NCI-H748 (cell line): ENCODE measurements around the gene GAMT.

ENCODE experiments used
- DNase-seq: peaks from one replicate; lab custom pipeline; 2025; ENCODE audit not compliant: unreplicated experiment; lab: John Stamatoyannopoulos, UW

GAMT gene

DNA sequence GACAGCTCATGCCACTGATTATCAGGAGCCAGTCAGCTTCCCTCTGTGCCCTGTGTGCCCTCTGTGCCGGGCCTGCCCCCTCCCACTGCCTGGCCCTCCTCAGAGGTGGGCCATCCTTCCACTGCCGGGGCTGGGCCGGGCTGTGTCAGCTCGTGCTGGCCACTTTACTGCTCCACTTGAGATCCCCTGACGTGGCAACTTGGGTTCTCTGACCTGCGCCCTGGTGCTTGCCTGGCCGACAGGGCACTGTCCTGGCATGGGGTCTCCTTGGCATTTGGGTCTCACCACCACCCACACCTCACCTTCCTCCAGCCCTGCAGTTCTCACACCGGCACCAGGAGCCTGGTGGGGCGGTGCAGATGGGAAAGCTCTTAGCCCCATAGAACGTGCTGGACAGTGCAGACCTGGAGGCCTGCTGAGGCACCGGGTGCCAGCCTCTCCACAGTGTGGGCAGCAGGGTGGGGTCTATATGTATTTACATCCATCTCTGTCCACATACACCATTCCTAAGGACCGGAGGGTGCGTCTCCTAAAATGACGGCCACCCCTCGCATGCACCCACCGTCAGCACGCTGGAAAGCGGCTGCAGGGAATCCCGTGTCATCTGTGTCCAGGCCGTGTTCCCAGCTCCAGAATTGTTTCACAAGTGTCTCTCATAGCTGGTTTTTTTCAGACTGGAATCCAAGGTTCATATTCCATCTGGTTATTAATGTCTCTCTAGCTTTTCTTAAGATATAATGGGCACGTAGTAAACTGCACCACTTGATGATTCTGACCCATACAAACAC is 17.8 kb upstream of the GAMT start:
- no peak for DNase-seq

DNA sequence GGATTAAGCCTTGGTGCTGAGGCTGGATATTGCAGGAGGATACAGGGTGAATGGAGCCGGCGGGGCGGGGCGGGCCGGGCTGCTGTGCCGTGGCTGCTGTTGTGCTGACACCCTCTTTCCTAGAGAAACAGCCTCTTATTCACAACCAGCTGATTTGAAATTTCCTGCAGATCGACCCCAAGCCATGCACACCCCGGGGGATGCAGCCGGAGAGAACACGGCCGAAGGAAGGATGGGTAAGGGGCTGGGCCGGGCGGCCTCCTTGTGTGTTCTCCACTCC is 17.1 kb upstream of the GAMT start:
- no peak for DNase-seq

DNA sequence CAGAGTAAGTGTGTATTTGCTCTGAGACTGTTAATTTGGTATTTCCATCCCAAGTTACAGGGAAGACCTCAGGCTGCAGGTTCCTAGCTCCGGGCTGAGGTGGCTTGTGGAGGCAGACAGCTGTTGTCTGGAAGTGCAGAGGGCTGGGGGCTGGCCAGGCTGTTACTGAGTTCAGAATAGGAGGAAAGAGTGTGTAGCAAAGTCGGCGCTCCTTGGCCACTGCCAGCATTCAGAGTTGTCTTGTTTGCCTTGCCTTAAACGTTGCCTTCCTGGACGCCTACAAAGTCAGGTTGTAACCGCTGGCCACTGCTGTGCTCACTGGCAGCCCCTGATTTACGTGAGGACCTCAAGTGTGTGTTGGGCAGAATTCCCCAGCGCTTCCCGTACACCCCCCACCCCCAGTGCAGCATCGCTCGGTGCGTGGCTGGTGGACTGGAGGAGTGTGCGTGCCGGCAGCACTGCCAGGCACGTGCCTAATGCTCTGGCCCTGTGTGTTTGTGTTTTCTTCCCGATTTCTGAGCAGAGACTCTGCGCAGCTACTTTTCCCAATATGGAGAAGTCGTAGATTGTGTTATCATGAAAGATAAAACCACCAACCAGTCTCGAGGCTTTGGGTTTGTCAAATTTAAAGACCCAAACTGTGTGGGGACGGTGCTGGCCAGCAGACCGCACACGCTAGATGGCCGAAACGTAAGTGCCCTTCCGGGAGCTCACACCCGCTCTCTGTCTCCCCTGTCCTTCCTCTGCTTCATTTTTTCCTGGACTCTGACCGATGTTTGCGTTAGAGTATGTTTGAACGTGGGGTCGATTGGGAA is 16.5 kb upstream of the GAMT start:
- no peak for DNase-seq

DNA sequence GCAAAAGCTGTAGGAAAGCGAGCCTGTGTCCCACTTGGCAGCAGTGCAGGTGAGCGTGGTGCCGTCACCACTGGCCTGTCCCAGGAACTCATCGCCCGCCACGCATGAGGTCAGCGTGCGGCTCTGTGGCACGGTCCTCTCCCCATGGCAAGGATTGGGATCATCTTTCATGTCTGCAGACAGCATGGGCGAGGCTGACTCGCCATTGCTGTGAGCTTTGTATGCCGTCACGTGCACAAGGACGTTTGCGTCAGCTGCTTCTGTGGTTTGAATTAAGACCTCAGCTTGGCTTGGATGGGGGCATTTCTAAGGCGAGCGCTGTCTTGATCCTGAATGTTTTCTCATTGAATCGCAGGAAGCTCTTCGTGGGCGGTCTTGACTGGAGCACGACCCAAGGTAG is 15.8 kb upstream of the GAMT start:
- DNase-seq = no peak

DNA sequence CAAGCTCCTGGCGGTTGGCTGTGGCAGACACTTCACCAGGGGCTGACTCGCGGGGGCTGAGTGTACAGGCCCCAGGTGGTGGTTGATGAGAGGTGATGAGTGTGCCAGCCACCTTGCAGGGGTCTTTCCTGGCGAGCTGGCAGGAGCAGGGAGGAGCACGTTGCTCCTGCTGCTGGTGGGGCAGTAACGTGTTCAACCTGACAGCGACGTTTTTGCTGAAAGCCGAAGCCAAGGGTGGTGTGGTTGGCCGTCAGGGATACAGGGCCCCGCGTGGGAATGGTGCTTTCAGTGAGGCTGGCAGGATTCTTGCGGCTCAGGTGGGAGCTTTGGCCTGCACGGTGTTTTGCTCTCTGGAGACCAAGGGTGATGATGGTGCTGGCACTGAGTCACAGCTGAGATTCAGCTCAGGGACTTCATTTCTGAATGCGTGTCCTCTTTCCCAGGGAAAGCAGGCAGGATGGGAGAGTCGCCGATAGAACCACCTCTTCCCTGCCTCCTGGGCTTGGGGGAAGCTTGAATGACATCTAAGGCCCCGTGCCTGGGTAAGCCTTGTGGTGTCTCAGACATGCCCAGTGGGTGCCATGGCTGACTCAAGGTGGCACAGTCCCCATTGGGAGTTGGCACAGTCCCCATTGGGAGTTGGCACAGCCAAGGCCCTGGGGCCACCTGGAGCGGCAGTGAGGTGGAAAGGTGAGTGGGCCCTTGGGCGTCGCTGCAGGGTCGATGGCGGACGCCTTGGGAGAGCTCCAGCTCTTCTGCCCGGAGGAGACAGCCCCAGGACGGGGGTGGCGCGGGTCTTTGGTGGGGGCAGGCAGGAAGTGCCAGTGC is 14.9 kb upstream of the GAMT start:
- DNase-seq = no peak

DNA sequence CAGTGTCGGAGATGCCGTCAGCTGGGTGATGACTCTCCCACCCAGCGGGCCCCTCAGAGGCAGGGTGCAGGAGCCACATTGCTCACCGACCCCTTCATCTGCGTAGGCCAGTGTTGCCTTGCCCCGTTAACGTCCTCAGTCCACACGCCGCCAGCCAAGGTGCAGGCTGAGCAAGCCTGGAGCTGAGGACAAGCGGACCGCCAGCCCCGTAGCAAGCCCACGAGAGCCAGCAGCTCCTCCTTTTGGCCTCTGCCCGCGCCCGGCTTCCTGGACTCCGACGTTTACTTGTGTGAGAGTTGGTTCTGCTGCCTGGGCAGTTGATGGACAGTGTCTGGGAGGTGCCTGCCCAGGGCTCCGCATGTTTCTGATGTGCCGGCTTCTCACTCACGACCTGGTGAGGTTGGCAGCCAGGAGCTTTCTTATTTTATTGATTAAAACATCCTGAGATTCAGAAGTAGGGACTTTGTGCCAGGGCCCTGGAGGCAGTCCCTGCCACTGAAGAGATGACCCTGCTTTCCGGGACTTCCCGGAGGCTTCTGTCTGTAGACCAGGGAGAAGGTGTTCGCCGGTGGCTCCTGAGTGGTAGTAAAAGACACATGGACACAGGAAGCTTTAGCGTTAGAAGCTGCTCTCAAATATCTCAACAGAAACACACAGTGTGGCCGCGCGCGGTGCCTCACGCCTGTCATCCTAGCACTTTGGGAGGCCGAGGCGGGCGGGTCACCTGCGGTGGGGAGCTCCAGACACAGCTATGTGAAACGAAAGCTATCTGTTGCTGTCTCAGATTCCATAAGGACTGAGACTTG is 11.9 kb upstream of the GAMT start:
- DNase-seq = no peak

DNA sequence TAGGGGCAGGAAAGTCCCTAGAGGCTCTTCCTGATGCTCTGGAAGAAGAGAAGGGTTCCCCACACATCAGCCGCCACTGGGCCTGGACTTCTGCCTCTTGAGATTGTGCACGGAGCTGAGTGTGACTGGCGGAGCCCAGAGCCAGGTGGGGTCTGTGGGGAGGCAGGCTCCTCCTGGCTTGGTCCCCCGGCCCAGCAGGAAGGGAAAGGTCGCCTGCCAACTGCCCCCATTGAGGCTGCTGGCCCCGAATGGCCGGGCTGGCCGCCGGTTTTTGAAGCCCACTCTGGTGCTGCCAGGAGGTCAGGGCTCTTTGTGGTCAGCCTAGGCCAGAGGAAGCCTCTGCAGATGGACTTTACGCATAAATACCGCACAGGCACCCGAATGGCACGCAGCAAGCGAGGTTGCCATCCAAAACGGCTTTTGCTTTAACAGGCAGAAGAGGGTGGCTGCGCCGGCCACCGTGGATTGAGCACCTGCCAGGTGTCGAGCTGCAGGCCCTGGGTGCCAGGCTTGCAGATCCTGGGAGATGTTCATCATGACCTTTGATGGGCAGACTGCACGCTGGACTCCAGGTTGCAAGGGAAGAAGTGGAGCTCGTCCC is 11.1 kb upstream of the GAMT start:
- no peak for DNase-seq

DNA sequence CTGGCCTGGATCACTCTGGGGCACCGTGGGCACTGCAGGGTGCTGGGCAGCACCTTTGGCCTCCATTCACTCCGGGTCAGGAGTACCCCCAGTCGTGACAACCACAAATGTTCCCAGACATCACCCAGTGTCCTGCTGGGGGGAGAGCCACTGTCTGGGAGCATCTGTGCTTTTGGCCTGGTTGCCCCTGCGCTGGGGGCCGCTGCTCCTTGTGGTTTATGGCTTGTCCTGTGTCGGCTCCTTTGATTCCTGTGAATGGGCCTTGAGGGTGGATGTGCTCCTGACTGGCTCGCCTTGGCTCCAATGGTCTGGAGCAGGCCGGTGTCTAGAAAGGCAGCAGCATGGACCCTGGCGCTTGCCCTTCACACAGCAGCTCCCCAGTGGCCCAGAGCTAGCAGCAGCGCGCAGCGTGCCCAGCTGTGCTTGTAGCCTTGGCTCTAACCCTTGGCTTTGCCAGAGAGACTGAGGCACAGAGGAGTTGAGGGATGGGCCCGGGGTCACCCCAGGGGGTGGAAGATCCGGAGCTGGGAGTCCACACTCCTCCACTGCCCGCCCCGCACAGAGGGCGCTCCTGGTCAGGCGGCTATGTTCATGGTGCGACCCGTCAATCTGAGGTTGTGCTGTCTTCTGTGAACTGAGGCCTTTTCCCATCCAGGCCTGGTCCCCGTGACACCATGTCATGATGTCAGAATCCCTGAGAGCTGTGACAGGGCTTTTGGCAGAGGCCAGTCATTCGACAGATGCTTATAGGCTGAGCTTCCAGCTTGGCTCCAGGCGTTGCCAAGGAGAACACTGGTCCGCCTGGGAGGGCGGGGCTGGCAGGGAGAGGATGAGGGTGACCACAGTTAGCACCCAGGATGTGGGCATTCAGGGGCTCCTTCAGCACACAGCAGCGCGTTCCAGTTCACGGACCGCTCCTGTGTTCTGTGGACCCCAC is 10.2 kb upstream of the GAMT start:
- DNase-seq = no peak

DNA sequence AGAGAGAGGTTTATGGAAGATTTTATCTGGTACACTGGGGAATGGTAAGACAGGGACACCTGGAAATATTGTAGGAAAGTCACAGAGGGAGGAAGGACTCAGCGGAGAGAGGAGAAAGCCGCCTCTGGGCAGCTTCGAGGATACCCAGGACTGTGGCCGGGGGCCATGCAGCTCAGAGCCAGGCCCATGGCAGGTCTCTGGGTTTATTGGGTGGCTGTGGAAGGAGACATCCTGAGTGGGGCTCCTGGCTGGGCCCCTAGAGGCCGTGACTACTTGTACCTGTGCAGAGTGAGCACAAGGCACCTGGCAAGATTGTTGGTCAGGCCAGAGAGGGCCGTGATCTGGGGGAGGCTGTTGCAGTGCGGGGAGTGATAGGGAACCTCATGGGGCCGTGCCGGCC is 9.4 kb upstream of the GAMT start:
- no peak for DNase-seq

DNA sequence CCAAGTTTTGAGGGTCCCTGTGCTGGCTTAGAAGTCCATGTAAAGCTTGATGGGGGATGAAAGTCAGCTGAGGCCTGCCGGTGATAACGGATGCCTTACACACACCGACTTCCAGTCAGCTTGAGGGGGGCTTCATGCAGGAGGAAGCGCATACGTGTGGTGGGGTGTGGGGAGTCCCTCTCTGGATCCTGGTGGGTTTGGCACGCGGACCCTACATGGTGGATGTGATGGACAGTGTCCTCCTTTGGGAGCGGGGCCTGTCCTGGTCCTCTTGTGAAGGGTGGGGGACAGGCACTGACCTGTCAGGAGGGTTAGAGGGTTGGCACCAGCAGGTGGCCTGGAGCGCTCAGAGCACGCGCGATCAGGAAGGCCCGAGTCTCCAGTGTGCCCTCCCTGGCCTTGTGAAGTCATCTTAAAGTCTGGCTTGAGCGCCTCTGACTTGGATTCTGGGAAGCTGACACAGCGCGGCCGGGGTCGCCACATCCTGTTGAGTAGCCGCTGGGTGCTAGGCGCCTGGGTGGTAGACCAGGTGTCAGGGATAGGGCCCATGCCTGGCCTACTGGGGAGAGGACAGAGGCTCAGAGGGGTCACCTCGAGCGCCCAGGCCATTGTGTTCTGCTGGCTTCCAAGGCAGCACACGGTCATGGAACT is 8.9 kb upstream of the GAMT start:
- DNase-seq = no peak

DNA sequence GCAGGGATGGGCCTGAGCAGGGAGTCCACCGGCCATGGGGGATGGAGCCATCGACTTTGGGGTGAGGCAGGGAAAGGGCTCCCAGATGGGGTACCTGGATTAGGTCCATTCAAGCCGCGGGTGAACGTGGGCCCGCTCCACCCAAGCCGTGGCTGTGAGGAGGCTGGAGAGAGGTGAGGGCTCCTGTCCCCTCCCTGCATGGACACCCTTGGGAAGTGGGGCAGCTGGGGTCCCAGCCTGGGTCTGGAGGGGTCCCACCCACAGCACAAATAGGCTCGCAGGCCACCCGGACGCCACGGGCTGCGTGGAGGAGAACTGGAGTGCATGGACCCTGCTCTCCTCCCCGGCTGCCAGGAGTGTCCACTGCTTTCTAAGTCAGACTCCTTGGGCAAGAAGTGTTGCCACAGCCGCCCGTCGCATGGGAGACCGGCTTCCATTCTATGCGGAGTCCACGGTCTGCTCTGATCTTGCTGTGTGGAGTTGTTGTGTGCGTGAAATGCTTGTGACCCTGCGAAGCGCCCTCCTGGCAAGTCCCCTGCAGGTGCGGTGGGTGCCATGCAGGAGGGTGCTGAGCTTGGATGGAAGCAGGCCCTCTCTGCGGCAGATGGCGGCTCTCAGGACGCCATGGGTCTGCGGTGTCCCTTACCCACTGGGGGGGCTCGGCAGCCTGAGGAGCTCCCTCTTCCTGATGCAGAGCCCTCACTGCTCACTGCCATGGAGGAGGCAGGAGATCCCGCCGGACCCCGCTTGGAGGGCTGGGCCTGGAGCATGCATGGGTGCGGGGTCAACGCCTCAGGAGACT is 8.1 kb upstream of the GAMT start:
- DNase-seq = no peak

DNA sequence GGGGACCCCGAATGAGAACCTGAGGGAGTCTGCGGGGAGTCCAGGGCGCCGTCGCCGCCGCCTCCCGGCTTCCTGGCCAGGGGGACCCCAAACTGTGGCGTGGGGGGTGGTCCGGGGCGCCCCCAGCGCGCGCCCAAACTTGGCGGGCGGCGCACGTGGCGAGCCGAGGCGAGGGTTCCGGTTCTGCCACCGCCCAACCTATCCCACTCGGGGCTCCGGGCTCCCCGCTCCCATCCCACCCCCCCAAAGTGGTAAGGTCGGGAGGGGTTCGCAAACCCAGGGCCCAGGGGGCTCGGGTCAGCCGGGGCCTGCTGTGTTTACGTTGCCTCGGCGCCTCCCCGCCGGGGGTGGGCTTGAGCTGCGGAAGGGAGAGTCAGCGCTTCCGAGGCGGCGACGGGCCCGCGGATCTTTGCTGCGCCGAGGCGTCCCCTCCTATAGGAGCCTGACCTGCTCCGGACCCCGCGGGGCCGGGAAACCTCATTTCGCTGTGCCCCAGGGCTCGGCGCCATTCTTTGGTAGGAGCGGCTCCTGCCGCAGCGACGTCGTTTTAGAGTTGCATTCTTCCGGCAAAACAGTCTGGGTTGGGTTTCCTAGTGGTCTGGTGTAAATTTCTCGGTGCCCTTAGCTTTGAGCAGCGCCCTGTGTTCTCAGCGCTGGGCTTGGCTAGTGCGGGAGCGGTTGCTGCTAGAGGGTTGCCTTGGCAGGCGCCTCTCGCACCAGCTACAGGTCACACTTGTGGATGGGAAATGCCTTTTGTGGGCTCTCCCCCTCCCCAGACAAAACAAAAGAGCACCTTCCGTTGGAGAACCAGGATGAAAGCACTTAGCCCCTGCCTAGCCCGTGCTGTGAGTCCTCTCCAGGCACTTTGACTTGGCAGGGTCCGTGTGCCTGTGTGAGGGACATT is 7.2 kb upstream of the GAMT start:
- peak; percentile 29 for DNase-seq

DNA sequence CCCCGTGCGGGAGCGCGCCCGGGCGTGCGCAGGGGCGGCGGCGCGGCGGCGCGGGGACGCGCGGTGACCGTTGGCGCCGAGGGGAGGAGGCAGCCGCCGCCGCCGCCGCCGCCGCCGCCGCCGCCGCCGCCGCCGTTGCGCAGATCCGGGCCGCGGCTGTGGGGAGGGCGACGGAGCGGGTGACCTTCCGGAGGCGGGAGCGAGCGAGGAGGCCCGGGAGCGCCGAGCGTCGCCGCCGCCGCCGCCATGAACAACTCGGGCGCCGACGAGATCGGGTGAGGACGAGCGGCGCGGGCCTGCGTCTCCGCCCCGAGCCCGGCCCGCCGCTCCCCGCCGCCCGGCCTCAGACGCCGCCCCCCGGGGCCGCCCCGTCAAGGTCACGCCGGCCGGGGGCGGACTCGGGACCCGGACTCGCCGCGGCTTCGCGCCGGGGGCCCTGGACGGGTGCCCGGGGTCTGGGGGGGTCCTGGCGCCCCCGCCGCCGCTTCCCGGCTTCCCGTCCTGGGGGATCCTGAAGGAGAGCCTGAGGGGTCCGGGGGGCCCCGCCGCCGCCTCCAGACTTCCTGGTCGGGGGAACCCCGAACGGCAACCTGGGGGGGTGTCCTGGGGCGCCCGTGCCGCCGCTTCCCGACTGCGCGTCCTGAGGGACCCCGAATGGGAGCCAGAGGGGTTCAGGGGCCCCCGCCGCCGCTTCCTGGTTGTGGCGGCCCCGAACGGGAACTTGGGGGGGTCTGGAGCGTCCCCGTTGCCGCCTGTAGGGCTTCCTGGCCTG is 6.4 kb upstream of the GAMT start, which contains the start of gene DAZAP1:
Gene DAZAP1 (plus strand): TSS at position 59 of the 772 bp plus-strand sequence. CDS start 188 bp downstream, at position 247.
- no peak for DNase-seq

DNA sequence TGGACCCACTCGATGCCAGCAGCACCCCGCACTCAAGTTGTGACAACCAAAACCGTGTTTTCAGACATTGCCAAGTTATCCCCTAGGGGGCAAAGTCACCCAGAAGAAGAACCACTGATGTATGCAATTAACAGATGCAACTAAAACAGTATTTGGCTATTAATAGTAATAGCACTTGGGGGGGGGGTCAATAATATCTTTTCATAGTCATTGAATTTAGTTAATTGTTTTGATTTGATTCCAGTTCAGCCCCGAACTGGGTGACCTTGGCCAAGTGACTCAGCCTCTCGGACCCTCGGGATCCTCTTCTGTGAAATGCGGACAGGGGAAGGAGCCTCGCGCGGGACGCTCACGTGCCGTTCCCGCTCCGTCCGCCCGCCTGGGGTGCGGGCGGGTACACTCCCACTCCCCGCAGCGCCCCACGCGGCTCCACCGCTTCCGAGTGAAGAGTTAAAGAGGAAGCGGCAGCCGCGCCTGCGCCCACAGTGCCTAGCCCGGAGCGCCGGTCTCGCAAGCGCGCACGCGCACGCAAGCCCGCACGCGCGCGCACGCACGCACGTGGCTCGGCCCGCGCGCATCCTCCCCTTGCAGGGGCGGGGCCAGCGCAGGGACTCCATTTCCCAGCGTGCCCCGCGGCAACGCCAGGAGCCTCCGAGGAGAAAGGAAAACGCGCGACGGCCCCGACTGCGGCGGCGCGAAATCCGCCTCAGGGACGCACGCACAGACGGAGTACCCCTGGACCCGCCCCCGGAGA is 5.6 kb upstream of the GAMT start:
- DNase-seq = peak; percentile 96

DNA sequence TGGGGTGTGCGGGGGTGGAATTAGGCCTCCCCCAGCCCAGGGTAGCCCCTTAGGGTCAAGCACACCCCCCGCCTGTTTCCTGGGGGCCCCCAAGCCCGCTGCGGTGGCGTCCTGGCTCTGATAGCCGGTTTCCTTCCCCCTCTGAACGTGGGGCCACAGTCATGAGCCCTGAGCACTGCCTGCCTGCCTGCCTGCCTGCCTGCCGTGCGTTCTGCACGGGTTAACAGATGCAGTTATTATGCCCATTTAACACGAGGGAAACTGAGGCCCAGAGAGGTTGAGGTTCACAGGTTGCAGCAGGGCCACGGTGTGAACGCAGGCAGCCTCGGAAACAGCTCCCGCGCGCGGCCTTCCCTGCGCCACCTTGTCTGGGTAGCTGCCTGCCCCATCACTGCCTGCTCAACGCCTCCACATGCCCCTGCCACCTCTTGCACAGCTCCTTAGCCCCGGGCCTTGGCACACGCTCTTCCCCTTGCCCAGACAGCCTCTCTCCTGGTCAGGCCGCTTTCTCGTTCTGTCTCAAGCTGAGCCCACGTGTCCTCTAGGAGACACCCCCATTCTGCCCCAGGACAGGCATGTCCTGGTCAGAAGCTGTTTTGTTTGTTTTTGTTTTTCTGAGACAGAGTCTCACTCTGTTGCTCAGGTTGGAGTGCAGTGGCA is 1.2 kb upstream of the GAMT start:
- DNase-seq = no peak
